ENCODE results near the gene FBXL2.

The FBXL2 gene

DNA sequence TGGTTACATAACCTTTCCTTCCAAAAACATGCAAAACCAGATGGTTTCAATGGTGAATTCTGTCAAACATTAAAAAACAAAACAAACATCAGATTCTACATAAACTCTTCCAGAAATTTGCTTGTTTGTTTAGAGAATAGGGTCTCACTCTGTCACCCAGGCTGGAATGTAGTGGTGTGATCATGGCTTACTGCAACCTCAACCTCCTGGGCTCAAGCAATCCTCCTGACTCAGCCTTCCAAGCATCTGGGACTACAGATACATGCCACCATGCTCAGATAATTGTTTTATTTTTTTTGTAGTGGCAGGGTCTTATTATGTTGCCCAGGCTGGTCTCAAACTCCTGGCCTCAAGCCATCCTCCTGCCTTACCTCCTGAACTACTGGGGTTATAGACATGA lies 36.1 kb downstream of the FBXL2 start:
- peak; percentile 42 for DNase-seq (ENCODE audit: low read depth)
- no peak overlapping the region for H3K4me3 ChIP-seq (ENCODE audit: low read depth, low read length)
- TF ChIP-seq, protein P1, sequence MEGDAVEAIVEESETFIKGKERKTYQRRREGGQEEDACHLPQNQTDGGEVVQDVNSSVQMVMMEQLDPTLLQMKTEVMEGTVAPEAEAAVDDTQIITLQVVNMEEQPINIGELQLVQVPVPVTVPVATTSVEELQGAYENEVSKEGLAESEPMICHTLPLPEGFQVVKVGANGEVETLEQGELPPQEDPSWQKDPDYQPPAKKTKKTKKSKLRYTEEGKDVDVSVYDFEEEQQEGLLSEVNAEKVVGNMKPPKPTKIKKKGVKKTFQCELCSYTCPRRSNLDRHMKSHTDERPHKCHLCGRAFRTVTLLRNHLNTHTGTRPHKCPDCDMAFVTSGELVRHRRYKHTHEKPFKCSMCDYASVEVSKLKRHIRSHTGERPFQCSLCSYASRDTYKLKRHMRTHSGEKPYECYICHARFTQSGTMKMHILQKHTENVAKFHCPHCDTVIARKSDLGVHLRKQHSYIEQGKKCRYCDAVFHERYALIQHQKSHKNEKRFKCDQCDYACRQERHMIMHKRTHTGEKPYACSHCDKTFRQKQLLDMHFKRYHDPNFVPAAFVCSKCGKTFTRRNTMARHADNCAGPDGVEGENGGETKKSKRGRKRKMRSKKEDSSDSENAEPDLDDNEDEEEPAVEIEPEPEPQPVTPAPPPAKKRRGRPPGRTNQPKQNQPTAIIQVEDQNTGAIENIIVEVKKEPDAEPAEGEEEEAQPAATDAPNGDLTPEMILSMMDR (conservative IDR thresholded peaks at IDR 0.05; ENCODE audit: low read depth, low read length) = no peak

- TF ChIP-seq, protein P1 (conservative IDR thresholded peaks at IDR 0.05; ENCODE audit: low read depth, low read length) = no peak
- no peak overlapping the region for H3K4me3 ChIP-seq (ENCODE audit: low read depth, low read length)
- no peak for DNase-seq (ENCODE audit: low read depth)
These were observed 37.8 kb downstream of the FBXL2 start for GRCh38 chr3:33314993-33315392.

- H3K4me3 ChIP-seq (ENCODE audit: low read depth, low read length) = no peak overlapping the region
- peak; percentile 64 for DNase-seq (ENCODE audit: low read depth)
- TF ChIP-seq, protein P1 (conservative IDR thresholded peaks at IDR 0.05; ENCODE audit: low read depth, low read length) = no peak
These were observed 38.6 kb downstream of the FBXL2 start for GRCh38 chr3:33315826-33316225.

GRCh38 chr3:33317963-33318709 lies 40.9 kb downstream of the FBXL2 start:
- TF ChIP-seq, protein P1 (conservative IDR thresholded peaks at IDR 0.05; ENCODE audit: low read depth, low read length) = no peak
- DNase-seq (ENCODE audit: low read depth) = peak; percentile 20
- H3K4me3 ChIP-seq (ENCODE audit: low read depth, low read length) = no peak overlapping the region

DNA sequence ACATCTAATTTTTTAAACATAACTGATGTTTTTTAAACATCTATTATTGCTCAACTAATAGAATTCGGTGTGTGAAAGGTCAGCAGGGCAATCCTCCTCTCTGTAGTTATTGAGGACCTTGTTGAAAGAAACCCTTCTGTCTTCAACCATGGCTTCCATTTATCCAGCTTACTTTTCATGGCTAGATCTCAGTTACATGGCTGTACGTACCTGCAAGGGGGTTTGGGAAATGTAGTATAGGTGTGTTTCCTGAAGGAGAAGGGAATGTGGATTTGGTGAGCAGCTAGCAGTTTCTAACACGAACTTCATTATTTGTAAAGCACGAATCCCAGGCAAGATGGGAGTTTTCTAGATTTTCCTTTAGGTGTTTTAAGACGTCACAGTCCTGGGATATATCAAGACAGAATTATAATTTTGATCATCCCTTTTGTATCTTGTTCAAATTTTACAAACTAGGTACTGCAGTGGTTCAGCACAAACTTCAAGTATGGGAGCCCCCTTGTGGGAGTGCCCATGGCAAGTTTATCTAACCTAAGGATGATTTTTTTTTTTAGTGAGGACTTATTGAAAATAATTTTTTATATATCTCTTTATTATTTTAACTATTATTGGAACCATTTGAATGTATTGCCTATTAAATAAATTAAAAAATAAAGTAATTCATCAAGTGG lies 41.6 kb downstream of the FBXL2 start:
- TF ChIP-seq, protein P1 (conservative IDR thresholded peaks at IDR 0.05; ENCODE audit: low read depth, low read length) = peak; percentile 48
- H3K4me3 ChIP-seq (ENCODE audit: low read depth, low read length) = no peak overlapping the region
- DNase-seq (ENCODE audit: low read depth) = peak; percentile 41

- no peak overlapping the region for H3K4me3 ChIP-seq (ENCODE audit: low read depth, low read length)
- TF ChIP-seq, protein P1 (conservative IDR thresholded peaks at IDR 0.05; ENCODE audit: low read depth, low read length) = no peak
- peak; percentile 23 for DNase-seq (ENCODE audit: low read depth)
These were observed 45.2 kb downstream of the FBXL2 start for GRCh38 chr3:33322412-33322811.
